Stomach (tissue), 9 donors: ENCODE measurements around the gene RAD50. TPM values are rescaled to one million over a fixed set of nuclear protein-coding genes. Genes with fewer than 3 reads are reported as not detected.

Source experiments
- DNase-seq, 2 donors: peaks; one replicate each; pipeline versions ENCODE4 v3.0.0 to v3.0.0-alpha.2; 2013 to 2019
- H3K27ac ChIP-seq, 5 donors: fragments of 200-600 bp in 4 of 5; sonication (generic) in 4 of 5; one replicate each; pipeline ENCODE4 v1.5.1; 2013 to 2019; ENCODE audit warnings: mild to moderate bottlenecking in 1 of 5, moderate library complexity in 1 of 5
- H3K27me3 ChIP-seq, 3 donors: fragments of 200-600 bp; sonication (generic); one replicate each; pipeline ENCODE4 v1.5.1; 2017 to 2019; ENCODE audit warnings: mixed run types in 1 of 3
- H3K36me3 ChIP-seq, 4 donors: fragments of 200-600 bp; sonication (generic); 1 replicate in 3 of 4; 2 replicates in 1 of 4; pipeline ENCODE4 v1.5.1; 2016 to 2019
- H3K4me1 ChIP-seq, 4 donors: fragments of 200-600 bp; sonication (generic); one replicate each; pipeline ENCODE4 v1.5.1; 2016 to 2019
- H3K4me3 ChIP-seq, 4 donors: fragments of 200-600 bp; sonication (generic) in 3 of 4; one replicate each; pipeline ENCODE4 v1.5.1; 2016 to 2019; ENCODE audit warnings: mild to moderate bottlenecking in 1 of 4
- H3K9me3 ChIP-seq, 4 donors: fragments of 200-600 bp; sonication (generic); one replicate each; pipeline ENCODE4 v1.5.1; 2016 to 2019
- EP300 ChIP-seq: sonication (generic); formaldehyde crosslinking; IDR thresholded peaks from one replicate; pipeline ENCODE4 v1.6.1; 2017; ENCODE audit warnings: antibody characterized with exemption
- POLR2A ChIP-seq, 4 donors: fragments of 450-650 bp; IDR thresholded peaks; one replicate each; pipeline ENCODE4 v1.6.1; 2016; ENCODE audit warnings: antibody characterized with exemption in 4 of 4, control low read depth in 2 of 4, mild to moderate bottlenecking in 1 of 4, moderate library complexity in 1 of 4
- POLR2AphosphoS5 ChIP-seq, 3 donors: sonication (generic); formaldehyde crosslinking; IDR thresholded peaks; one replicate each; pipeline ENCODE4 v1.6.1; 2016; ENCODE audit warnings: antibody characterized with exemption in 3 of 3
- WGBS, 5 donors: extraction: QIAGEN DNeasy Blood & Tissue Kit in 3 of 5; methylation state at CpG; one replicate each; pipeline versions ENCODE4 v1.1.5 to v1.1.7; 2013 to 2018; 5-methylcytosine and 5-hydroxymethylcytosine counted together
- intact Hi-C: fragments of 100-400 bp; cut with DNase I; formaldehyde crosslinking; loops from one replicate; pipeline ENCODE4 v1.15.1; 2023; ENCODE audit warnings: low total_unique reads
- polyA plus RNA-seq, 3 donors: library from polyadenylated mRNA; stranded (reverse); fragments of 200-250 nt; gene quantifications; one replicate each; pipeline ENCODE4 v1.2.3, GENCODE V29; 2013
- total RNA-seq, 5 donors: library from RNA; depleted of rRNA; stranded (reverse); fragments of >200 nt; gene quantifications; one replicate each; pipeline versions ENCODE4 v1.1.0 to v1.2.3, GENCODE V29; 2014 to 2016
- TF ChIP-seq, protein P1 (sequence below), 7 experiments: fragments of 450-650 bp in 4 of 7; fragments of 200-600 bp in 3 of 7; sonication (generic) in 3 of 7; IDR thresholded peaks; one replicate each; pipeline ENCODE4 v1.5.1; 2016 to 2019; ENCODE audit warnings: antibody characterized with exemption in 7 of 7, control low read depth in 2 of 7, mild to moderate bottlenecking in 1 of 7
- donor health status: healthy with polysubstance abuse.
- donor health status: Bipolar disorder and iron deficiency.
- donor health status: healthy.

The RAD50 gene
- total and polyA plus RNA-seq, 8 donors, result 5.2 to 93.2 (median 31.8) TPM

DNA sequence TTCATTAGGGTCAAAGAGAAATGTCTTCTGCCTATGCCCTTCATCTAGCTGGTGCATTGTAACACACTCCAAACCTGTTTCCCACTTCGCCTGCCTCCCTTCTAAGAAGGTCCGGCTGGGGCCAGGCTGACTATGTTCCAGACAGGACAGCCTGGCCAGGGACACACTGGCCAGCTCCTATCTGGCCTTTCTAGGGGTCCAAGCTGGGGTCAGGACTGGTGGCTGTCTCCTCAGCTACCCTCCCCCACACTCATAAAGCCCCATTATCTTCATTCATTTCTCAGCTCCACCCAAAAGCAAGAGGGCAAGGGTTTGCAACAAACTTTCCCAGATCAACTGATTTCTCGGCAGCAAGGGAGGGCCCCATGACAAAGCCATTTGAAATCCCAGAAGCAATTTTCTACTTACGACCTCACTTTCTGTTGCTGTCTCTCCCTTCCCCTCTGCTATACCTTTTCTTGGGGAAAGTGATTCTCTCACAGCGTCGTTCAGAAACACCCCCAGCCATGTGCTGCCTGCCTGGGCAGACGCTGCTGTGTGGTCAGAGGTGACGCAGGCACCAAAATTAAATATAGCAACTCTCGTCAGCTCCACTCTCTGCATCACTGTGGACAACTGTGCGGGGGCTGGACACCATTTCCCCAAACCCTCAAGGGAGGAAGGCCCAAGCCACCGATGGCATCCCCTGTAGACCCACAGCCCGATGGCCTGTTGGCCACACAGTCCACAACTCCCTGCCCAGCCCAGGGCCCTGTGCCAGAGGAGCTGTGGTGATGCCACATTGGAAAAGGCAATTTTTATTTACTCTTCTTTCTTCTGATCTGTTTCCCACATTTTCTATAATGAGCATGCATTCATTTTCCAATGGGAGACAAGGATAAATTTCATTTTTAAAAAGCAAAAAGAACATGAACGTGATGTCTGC, 107.3 kb downstream of the RAD50 start:
- DNase-seq, result peak; percentile 16 to 38
- Histone ChIP-seq H3K27me3 (peaks cover 0 to 4% (median 0%) of the 10 kb centered on the region in 3 donors), H3K9me3 (no peaks in the 10 kb centered on the region), H3K4me3 (no peak overlapping the region), H3K4me1 (peaks cover 0 to 12% (median 10%) of the 10 kb centered on the region in 4 donors), H3K36me3 (no peaks in the 10 kb centered on the region), H3K27ac (no peak overlapping the region)
- WGBS, 5 donors, result 81 to 87% (median 84%) methylated on average over 12 to 13 of the region's 13 CpGs
- TF ChIP-seq EP300, result no peak
- intact Hi-C loops, result no loop called here

DNA sequence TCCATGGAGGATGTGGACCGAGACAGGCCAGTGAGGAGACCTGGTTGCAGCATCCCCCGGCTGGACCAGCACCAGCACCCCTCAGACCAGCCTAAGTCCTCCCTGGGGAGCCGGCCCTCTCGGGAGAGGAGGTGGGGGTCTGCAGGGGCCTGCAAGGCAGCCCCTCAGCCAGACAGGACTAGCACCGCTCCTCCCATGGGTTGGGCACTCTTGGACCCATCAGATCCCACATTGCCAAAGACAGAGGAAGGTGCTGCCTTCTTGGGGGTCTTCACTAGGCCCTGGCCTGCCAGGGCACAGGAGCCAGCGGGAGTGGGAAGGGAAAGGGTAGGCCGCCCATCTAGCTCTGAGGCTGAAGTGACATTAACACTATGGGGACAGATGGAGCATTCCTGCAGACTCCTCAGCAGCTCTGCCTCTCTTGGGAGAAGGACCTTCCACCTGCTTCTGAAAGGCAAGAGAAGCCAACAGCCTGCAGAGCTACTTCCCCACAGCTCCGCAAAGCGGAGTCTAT, 108.0 kb downstream of the RAD50 start:
- DNase-seq, result peak in 1 of 2 donors; percentile 14
- Histone ChIP-seq H3K9me3 (no peaks in the 10 kb centered on the region), H3K27ac (no peak overlapping the region), H3K4me1 (peaks cover 0 to 12% (median 10%) of the 10 kb centered on the region in 4 donors), H3K27me3 (peaks cover 0 to under 1% (median 0%) of the 10 kb centered on the region in 3 donors), H3K4me3 (no peak overlapping the region), H3K36me3 (no peaks in the 10 kb centered on the region)
- intact Hi-C loops, result no loop called here
- TF ChIP-seq EP300 (no peak), POLR2A (IDR thresholded peaks at IDR 0.05) (no peak), POLR2AphosphoS5 (IDR thresholded peaks at IDR 0.05) (no peak)
- TF ChIP-seq, protein P1, sequence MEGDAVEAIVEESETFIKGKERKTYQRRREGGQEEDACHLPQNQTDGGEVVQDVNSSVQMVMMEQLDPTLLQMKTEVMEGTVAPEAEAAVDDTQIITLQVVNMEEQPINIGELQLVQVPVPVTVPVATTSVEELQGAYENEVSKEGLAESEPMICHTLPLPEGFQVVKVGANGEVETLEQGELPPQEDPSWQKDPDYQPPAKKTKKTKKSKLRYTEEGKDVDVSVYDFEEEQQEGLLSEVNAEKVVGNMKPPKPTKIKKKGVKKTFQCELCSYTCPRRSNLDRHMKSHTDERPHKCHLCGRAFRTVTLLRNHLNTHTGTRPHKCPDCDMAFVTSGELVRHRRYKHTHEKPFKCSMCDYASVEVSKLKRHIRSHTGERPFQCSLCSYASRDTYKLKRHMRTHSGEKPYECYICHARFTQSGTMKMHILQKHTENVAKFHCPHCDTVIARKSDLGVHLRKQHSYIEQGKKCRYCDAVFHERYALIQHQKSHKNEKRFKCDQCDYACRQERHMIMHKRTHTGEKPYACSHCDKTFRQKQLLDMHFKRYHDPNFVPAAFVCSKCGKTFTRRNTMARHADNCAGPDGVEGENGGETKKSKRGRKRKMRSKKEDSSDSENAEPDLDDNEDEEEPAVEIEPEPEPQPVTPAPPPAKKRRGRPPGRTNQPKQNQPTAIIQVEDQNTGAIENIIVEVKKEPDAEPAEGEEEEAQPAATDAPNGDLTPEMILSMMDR (IDR thresholded peaks at IDR 0.05), result no peak
- 97 to 99% (median 98%) methylated on average over 8 to 9 of the region's 9 CpGs for WGBS, 5 donors

- no peak overlapping the region for H3K27ac ChIP-seq
- no peak for DNase-seq
- 91 to 95% (median 93%) methylated on average over 21 of the region's 21 CpGs for WGBS, 5 donors
These were observed 108.8 kb downstream of the RAD50 start for GRCh38 chr5:132665574-132666080.

DNA sequence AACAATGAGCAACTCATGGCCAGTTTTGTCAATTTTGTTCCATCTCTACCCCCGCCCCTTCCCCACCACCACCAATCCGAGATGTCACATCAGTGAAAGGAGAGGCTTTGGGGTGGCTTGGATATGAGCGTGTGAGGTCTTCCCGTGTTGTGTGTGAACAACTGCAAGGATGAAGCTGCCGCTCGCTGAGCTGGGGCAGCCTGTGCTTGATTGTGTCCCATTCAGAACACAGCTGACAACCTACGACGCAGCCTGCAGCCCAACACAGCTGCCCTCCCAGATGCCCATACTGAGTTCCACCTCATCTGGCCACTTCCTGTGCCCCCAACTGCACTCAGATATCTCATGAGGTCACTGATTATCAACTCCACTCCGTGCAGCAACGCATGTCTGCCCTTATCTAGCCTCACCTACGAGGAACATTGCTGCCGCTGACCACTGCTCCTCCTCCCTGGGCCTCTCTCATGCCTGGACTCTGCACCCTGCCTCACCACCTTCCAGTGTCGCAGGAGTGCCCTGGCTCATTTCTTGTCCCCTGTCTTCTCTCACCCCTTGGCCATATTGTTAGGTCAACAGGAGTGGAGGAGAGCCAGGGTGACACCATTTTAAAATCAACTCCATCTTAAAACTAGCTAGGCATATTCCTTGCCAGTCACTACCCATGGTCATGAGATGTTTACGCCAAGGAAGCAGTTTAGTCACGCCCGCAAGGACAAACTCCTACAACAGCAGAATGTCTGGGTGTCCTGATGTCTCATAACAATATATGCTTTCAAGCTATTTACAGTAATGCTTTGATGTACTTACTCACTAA, 109.7 kb downstream of the RAD50 start:
- H3K9me3 ChIP-seq, result no peaks in the 10 kb centered on the region
- WGBS, 5 donors, result 77 to 86% (median 78%) methylated on average over 16 of the region's 16 CpGs
- no peaks in the 10 kb centered on the region for H3K36me3 ChIP-seq
- H3K4me3 ChIP-seq, result no peak overlapping the region
- TF ChIP-seq, protein P1 (IDR thresholded peaks at IDR 0.05), result no peak
- no peak for TF ChIP-seq POLR2AphosphoS5 (IDR thresholded peaks at IDR 0.05)
- TF ChIP-seq POLR2A (IDR thresholded peaks at IDR 0.05), result no peak
- no peak for TF ChIP-seq EP300
- no peak overlapping the region for H3K27ac ChIP-seq
- H3K27me3 ChIP-seq, result no peaks in the 10 kb centered on the region
- peaks cover 0 to 12% (median 10%) of the 10 kb centered on the region in 4 donors for H3K4me1 ChIP-seq
- DNase-seq, result peak in 1 of 2 donors; percentile 30
- intact Hi-C loops, result no loop called here

More at GRCh38 chr5:132665574-132666080, 108.8 kb downstream of the RAD50 start:
- TF ChIP-seq, protein P1 (IDR thresholded peaks at IDR 0.05), result no peak
- TF ChIP-seq POLR2A (IDR thresholded peaks at IDR 0.05) (no peak), EP300 (no peak), POLR2AphosphoS5 (IDR thresholded peaks at IDR 0.05) (no peak)
- no peak overlapping the region for H3K4me3 ChIP-seq
- no peaks in the 10 kb centered on the region for H3K9me3 ChIP-seq
- peaks cover 0 to 12% (median 10%) of the 10 kb centered on the region in 4 donors for H3K4me1 ChIP-seq
- intact Hi-C loops, result no loop called here
- H3K27me3 ChIP-seq, result no peaks in the 10 kb centered on the region
- no peaks in the 10 kb centered on the region for H3K36me3 ChIP-seq
